Measurements from ENCODE around the gene ZNF397. TPM values are rescaled to one million over a fixed set of nuclear protein-coding genes. Genes with fewer than 3 reads are reported as not detected.

ZNF397 gene
- total and polyA plus RNA-seq, 4 donors: 3.8 to 20.0 (median 9.6) TPM

DNA sequence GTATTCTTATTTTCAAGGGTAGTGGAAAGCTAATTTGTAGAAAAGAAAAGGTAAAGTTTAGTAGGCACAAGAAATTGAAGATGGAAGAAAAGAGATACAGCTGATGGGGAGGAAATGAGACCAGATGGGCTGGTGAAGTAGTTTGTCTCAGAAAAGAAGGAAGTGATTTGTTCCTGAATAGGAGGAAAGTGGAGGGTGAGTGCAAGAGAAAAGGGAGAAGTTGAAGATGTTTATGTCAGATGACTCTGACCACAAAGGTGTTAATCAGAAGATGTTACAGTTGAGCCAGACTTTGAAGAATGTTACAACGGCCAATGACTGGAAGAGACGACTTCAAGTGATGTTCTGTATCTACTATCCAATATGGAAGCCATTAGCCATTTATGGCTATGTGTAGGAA is 28.0 kb downstream of the ZNF397 start:
- no peak overlapping the region for H3K4me3 ChIP-seq (ENCODE audit: low read depth in 1 of 3, low read length in 3 of 3)

DNA sequence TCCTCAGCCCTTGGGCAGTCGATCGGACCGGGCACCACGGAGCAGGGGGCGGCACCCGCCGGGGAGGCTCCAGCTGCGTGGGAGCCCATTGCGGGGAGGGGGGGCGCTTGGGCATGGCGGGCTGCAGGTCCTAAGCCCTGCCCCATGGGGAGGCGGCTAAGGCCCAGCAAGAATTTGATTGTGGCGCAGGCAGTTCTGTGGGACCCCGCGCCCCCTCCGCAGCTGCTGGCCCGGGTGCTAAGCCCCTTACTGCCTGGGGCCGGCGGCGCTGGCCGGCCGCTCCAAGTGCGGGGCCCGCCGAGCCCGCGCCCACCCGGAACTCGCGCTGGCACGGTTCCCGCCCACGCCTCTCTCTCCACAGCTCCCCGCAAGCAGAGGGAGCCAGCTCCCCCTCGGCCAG is 30.8 kb downstream of the ZNF397 start:
- no peak for DNase-seq (ENCODE audit: low spot score)

More for the DNA sequence above, 28.0 kb downstream of the ZNF397 start:
- H3K4me1 ChIP-seq (ENCODE audit: control insufficient read depth in 4 of 4, insufficient read depth in 4 of 4, low read length in 3 of 4): no peaks in the 10 kb centered on the region
- H3K36me3 ChIP-seq (ENCODE audit: control insufficient read depth in 4 of 4, insufficient read depth in 3 of 4, low read depth in 1 of 4, low read length in 3 of 4): peaks cover 0 to 5% (median 1%) of the 10 kb centered on the region in 4 donors
- no peak overlapping the region for H3K27ac ChIP-seq (ENCODE audit: low read depth in 1 of 2, low read length in 2 of 2)
- no peaks in the 10 kb centered on the region for H3K27me3 ChIP-seq (ENCODE audit: control insufficient read depth in 4 of 4, insufficient read depth in 4 of 4, low read length in 3 of 4)
- DNase-seq (ENCODE audit: low spot score): no peak
- H3K9ac ChIP-seq (ENCODE audit: low read depth in 1 of 2, low read length in 2 of 2): no peak overlapping the region
- TF ChIP-seq SP1 (IDR thresholded peaks at IDR 0.05) (no peak), RXRA (IDR thresholded peaks at IDR 0.05) (no peak), FOXA2 (IDR thresholded peaks at IDR 0.05) (no peak), FOXA1 (IDR thresholded peaks at IDR 0.05) (no peak), ATF3 (IDR thresholded peaks at IDR 0.05) (no peak), NR2F2 (IDR thresholded peaks at IDR 0.05) (no peak), ZBTB33 (IDR thresholded peaks at IDR 0.05) (no peak)
- 89% methylated on average over 2 of the region's 2 CpGs for WGBS
- H3K9me3 ChIP-seq (ENCODE audit: control insufficient read depth in 4 of 4, low read length in 3 of 4): peaks cover 0 to 22% (median 6%) of the 10 kb centered on the region in 4 donors

More for the DNA sequence above, 30.8 kb downstream of the ZNF397 start:
- H3K9me3 ChIP-seq (ENCODE audit: control insufficient read depth in 4 of 4, low read length in 3 of 4): peaks cover 0 to 23% (median 7%) of the 10 kb centered on the region in 4 donors
- no peaks in the 10 kb centered on the region for H3K4me1 ChIP-seq (ENCODE audit: control insufficient read depth in 4 of 4, insufficient read depth in 4 of 4, low read length in 3 of 4)
- no peak overlapping the region for H3K27ac ChIP-seq (ENCODE audit: low read depth in 1 of 2, low read length in 2 of 2)
- H3K9ac ChIP-seq (ENCODE audit: low read depth in 1 of 2, low read length in 2 of 2): no peak overlapping the region
- 93% methylated on average over 35 of the region's 35 CpGs for WGBS
- H3K27me3 ChIP-seq (ENCODE audit: control insufficient read depth in 4 of 4, insufficient read depth in 4 of 4, low read length in 3 of 4): no peaks in the 10 kb centered on the region
- no peak overlapping the region for H3K4me3 ChIP-seq (ENCODE audit: low read depth in 1 of 3, low read length in 3 of 3)
- TF ChIP-seq RAD21 (IDR thresholded peaks at IDR 0.05) (no peak), REST (IDR thresholded peaks at IDR 0.05) (no peak), SP1 (IDR thresholded peaks at IDR 0.05) (no peak), HNF4A (conservative IDR thresholded peaks at IDR 0.05) (no peak), MAX (IDR thresholded peaks at IDR 0.05) (no peak), TAF1 (conservative IDR thresholded peaks at IDR 0.05) (no peak), RXRA (IDR thresholded peaks at IDR 0.05) (no peak), GABPA (IDR thresholded peaks at IDR 0.05 in 1 of 2, conservative IDR thresholded peaks at IDR 0.05 in 1 of 2) (no peak), ZBTB33 (IDR thresholded peaks at IDR 0.05) (no peak), FOXA2 (IDR thresholded peaks at IDR 0.05) (no peak), ATF3 (IDR thresholded peaks at IDR 0.05) (no peak), EGR1 (IDR thresholded peaks at IDR 0.05; ENCODE audit: low read depth in 2 of 2) (no peak), FOXA1 (IDR thresholded peaks at IDR 0.05) (no peak), JUND (IDR thresholded peaks at IDR 0.05) (no peak), NR2F2 (IDR thresholded peaks at IDR 0.05) (no peak), YY1 (IDR thresholded peaks at IDR 0.05) (no peak), HNF4G (IDR thresholded peaks at IDR 0.05) (no peak)
- TF ChIP-seq, protein P1, sequence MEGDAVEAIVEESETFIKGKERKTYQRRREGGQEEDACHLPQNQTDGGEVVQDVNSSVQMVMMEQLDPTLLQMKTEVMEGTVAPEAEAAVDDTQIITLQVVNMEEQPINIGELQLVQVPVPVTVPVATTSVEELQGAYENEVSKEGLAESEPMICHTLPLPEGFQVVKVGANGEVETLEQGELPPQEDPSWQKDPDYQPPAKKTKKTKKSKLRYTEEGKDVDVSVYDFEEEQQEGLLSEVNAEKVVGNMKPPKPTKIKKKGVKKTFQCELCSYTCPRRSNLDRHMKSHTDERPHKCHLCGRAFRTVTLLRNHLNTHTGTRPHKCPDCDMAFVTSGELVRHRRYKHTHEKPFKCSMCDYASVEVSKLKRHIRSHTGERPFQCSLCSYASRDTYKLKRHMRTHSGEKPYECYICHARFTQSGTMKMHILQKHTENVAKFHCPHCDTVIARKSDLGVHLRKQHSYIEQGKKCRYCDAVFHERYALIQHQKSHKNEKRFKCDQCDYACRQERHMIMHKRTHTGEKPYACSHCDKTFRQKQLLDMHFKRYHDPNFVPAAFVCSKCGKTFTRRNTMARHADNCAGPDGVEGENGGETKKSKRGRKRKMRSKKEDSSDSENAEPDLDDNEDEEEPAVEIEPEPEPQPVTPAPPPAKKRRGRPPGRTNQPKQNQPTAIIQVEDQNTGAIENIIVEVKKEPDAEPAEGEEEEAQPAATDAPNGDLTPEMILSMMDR (IDR thresholded peaks at IDR 0.05; ENCODE audit: low read depth, low read length, missing input control): no peak
- H3K36me3 ChIP-seq (ENCODE audit: control insufficient read depth in 4 of 4, insufficient read depth in 3 of 4, low read depth in 1 of 4, low read length in 3 of 4): no peaks in the 10 kb centered on the region

All from liver (tissue), 9 donors.